ENCODE measurements around the gene EDN1.

- no peak for TF ChIP-seq CTCF (IDR thresholded peaks at IDR 0.05; ENCODE audit: low read depth, low read length)
- no peak for TF ChIP-seq MAX (IDR thresholded peaks at IDR 0.05; ENCODE audit: low read depth, low read length)
- TF ChIP-seq POLR2A (IDR thresholded peaks at IDR 0.05; ENCODE audit: extremely low read depth, insufficient read length), result no peak
Observed at GRCh38 chr6:12325872-12326271, 35.7 kb downstream of the EDN1 start.

All from NB4 (cell line).